OCI-LY3 (cell line): ENCODE data around the gene ARHGAP22.

Experiments used
- H2AFZ ChIP-seq: fragments of 200-600, 300-600 bp; shearing (Covaris generic); 2 replicates; pipeline ENCODE4 v1.6.0; 2014; ENCODE audit warnings: antibody characterized with exemption, low read depth, low read length
- H3K27ac ChIP-seq: fragments of 200-600, 300-600 bp; sonication (generic); 2 replicates; pipeline ENCODE4 v1.5.1; 2014; ENCODE audit warnings: mild to moderate bottlenecking, low read length, moderate library complexity, mixed read lengths
- H3K27me3 ChIP-seq: fragments of 200-600, 300-600 bp; sonication (generic); 2 replicates; pipeline ENCODE4 v1.6.1; 2014; ENCODE audit warnings: low read depth, low read length, mixed read lengths
- H3K36me3 ChIP-seq: fragments of 200-600, 300-600 bp; sonication (generic); replicated peaks from 2 replicates; pipeline ENCODE3; 2014; ENCODE audit warnings: low read depth, low read length, mixed read lengths
- H3K4me1 ChIP-seq: fragments of 300-600, 200-600 bp; sonication (generic); 2 replicates; pipeline ENCODE4 v1.6.1; 2014; ENCODE audit warnings: low read length, mixed read lengths
- H3K4me2 ChIP-seq: fragments of 200-600, 300-600 bp; sonication (generic); 2 replicates; pipeline ENCODE4 v1.6.1; 2014; ENCODE audit warnings: low read length, mixed read lengths
- H3K4me3 ChIP-seq: fragments of 300-600, 200-600 bp; sonication (generic); 2 replicates; pipeline ENCODE4 v1.5.1; 2014; ENCODE audit warnings: antibody characterized with exemption, mild to moderate bottlenecking, low read length, moderate library complexity
- H3K79me2 ChIP-seq: fragments of 300-600, 200-600 bp; shearing (Covaris generic); 2 replicates; pipeline ENCODE4 v1.6.1; 2014; ENCODE audit warnings: mild to moderate bottlenecking, low read length, mixed read lengths
- H3K9ac ChIP-seq: fragments of 300-600, 200-600 bp; shearing (Covaris generic); 2 replicates; pipeline ENCODE4 v1.6.0; 2014; ENCODE audit warnings: mild to moderate bottlenecking, low read length, moderate library complexity
- H3K9me3 ChIP-seq: fragments of 200-600, 300-600 bp; shearing (Covaris generic); 2 replicates; pipeline ENCODE4 v1.6.1; 2014; ENCODE audit warnings: low read length, mixed read lengths; ENCODE audit not compliant: insufficient read depth
- H4K20me1 ChIP-seq: fragments of 200-600, 300-600 bp; sonication (generic); 2 replicates; pipeline ENCODE4 v1.6.1; 2016; ENCODE audit warnings: low read length, mixed read lengths; ENCODE audit not compliant: insufficient read depth
- CTCF ChIP-seq: fragments of 200-600, 300-600 bp; sonication (generic); IDR thresholded peaks from 2 replicates; pipeline ENCODE4 v1.5.1; 2014; ENCODE audit warnings: antibody characterized with exemption, low read length, low read depth
- EZH2phosphoT487 ChIP-seq: fragments of 200-600 bp; shearing (Covaris generic); IDR thresholded peaks from 2 replicates; pipeline ENCODE4 v1.6.1; 2018; ENCODE audit warnings: antibody characterized with exemption, mixed run types, low read depth

Gene ARHGAP22

GRCh38 chr10:48611133-48611532 lies 6.3 kb upstream of the ARHGAP22 start:
- Histone ChIP-seq H3K4me2 (no peak overlapping the region), H3K27ac (no peak overlapping the region)

GRCh38 chr10:48610585-48611093 lies 5.8 kb upstream of the ARHGAP22 start:
- Histone ChIP-seq H4K20me1 (no peaks in the 10 kb centered on the region), H3K9me3 (no peaks in the 10 kb centered on the region), H3K36me3 (no peaks in the 10 kb centered on the region), H3K27ac (no peak overlapping the region), H3K4me3 (no peak overlapping the region), H3K4me1 (no peaks in the 10 kb centered on the region), H3K4me2 (no peak overlapping the region), H2AFZ (no peak overlapping the region), H3K9ac (no peak overlapping the region), H3K79me2 (no peaks in the 10 kb centered on the region), H3K27me3 (peaks cover 26% of the 10 kb centered on the region)
- TF ChIP-seq EZH2phosphoT487 (no peak), CTCF (no peak)

More at GRCh38 chr10:48611133-48611532, 6.3 kb upstream of the ARHGAP22 start:
- H2AFZ ChIP-seq = no peak overlapping the region
- H3K9me3 ChIP-seq = no peaks in the 10 kb centered on the region
- TF ChIP-seq CTCF (no peak), EZH2phosphoT487 (no peak)
- no peak overlapping the region for H3K9ac ChIP-seq
- H3K4me3 ChIP-seq = no peak overlapping the region
- H3K27me3 ChIP-seq = peaks cover 21% of the 10 kb centered on the region
- H3K36me3 ChIP-seq = no peaks in the 10 kb centered on the region
- no peaks in the 10 kb centered on the region for H4K20me1 ChIP-seq
- no peaks in the 10 kb centered on the region for H3K4me1 ChIP-seq
- H3K79me2 ChIP-seq = no peaks in the 10 kb centered on the region

GRCh38 chr10:48609899-48610584 lies 5.2 kb upstream of the ARHGAP22 start:
- Histone ChIP-seq H3K79me2 (no peaks in the 10 kb centered on the region), H3K27me3 (peaks cover 31% of the 10 kb centered on the region), H3K4me3 (no peak overlapping the region), H2AFZ (no peak overlapping the region), H3K36me3 (no peaks in the 10 kb centered on the region), H3K4me2 (no peak overlapping the region), H4K20me1 (no peaks in the 10 kb centered on the region), H3K9ac (no peak overlapping the region), H3K4me1 (no peaks in the 10 kb centered on the region), H3K27ac (no peak overlapping the region), H3K9me3 (no peaks in the 10 kb centered on the region)
- TF ChIP-seq EZH2phosphoT487 (no peak), CTCF (no peak)

GRCh38 chr10:48609441-48609840 lies 4.6 kb upstream of the ARHGAP22 start:
- Histone ChIP-seq H3K4me3 (no peak overlapping the region), H2AFZ (no peak overlapping the region), H3K27me3 (peaks cover 31% of the 10 kb centered on the region), H3K4me2 (no peak overlapping the region), H3K36me3 (no peaks in the 10 kb centered on the region), H3K9me3 (no peaks in the 10 kb centered on the region), H3K4me1 (no peaks in the 10 kb centered on the region), H3K27ac (no peak overlapping the region), H4K20me1 (no peaks in the 10 kb centered on the region), H3K9ac (no peak overlapping the region), H3K79me2 (no peaks in the 10 kb centered on the region)
- TF ChIP-seq EZH2phosphoT487 (no peak), CTCF (no peak)
